ENCODE results near the gene STRADB. TPM values are rescaled to one million over a fixed set of nuclear protein-coding genes. Genes with fewer than 3 reads are reported as not detected.

The STRADB gene
- total and polyA plus RNA-seq, 2 experiments from 2014 or later: 35.9 to 37.1 TPM

DNA sequence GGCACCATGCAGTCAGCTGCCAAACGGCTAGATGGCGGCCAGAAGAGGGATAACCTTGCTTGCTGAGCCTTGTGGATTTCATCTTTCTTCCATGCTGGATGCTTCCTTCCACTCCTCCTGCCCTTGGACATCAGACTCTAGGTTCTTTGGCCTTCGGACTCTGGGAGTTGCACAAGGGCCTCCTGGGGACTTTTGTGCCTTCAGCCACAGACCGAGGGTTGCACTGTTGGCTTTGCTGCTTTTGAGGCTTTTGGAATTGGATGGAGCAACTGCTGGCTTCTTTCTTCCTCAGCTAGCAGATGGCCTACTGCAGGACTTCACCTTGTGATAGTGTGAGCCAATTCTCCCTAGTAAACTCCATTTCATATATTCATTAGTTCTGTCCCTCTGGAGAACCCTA, 31.0 kb downstream of the STRADB start:
- Histone ChIP-seq H3K4me3 (no peak overlapping the region), H2AFZ (no peak overlapping the region), H3K4me2 (no peak overlapping the region), H3F3A (replicated peaks; ENCODE audit: low read depth) (no peaks in the 10 kb centered on the region), H3K27ac (ENCODE audit: low read depth) (no peak overlapping the region), H3K36me3 (ENCODE audit: insufficient read depth) (0 out of 2 replicates have a peak, but pooled peaks cover 3% of the 10 kb centered on the region), H3K27me3 (ENCODE audit: insufficient read depth) (no peaks in the 10 kb centered on the region), H3K9me2 (ENCODE audit: insufficient read depth) (peaks cover 5% of the 10 kb centered on the region; the same call in 1 of the 2 replicates), H3K4me1 (ENCODE audit: insufficient read depth) (no peaks in the 10 kb centered on the region), H3K79me2 (replicated peaks; ENCODE audit: insufficient read depth) (no peaks in the 10 kb centered on the region), H4K20me1 (replicated peaks; ENCODE audit: insufficient read depth) (no peaks in the 10 kb centered on the region)
- ATAC-seq (no peak), DNase-seq (ENCODE audit: low spot score) (no peak)
- Mint-ChIP-seq H3K27me3 (ENCODE audit: insufficient read depth, low read depth, poor library complexity) (peaks cover 6% of the 10 kb centered on the region), H3K4me3 (no peak overlapping the region), H3K27ac (no peak overlapping the region), H3K4me1 (peaks cover 3% of the 10 kb centered on the region), H3K9me3 (peaks cover 9% of the 10 kb centered on the region; the same call in 2 of the 3 replicates), H3K36me3 (ENCODE audit: low read depth) (peaks cover 26% of the 10 kb centered on the region)
- TF ChIP-seq JUNB (IDR thresholded peaks at IDR 0.05; ENCODE audit: unreplicated experiment): no peak
- TF ChIP-seq POLR2AphosphoS5 (IDR thresholded peaks at IDR 0.05; ENCODE audit: low read depth): no peak
- TF ChIP-seq, protein P1, sequence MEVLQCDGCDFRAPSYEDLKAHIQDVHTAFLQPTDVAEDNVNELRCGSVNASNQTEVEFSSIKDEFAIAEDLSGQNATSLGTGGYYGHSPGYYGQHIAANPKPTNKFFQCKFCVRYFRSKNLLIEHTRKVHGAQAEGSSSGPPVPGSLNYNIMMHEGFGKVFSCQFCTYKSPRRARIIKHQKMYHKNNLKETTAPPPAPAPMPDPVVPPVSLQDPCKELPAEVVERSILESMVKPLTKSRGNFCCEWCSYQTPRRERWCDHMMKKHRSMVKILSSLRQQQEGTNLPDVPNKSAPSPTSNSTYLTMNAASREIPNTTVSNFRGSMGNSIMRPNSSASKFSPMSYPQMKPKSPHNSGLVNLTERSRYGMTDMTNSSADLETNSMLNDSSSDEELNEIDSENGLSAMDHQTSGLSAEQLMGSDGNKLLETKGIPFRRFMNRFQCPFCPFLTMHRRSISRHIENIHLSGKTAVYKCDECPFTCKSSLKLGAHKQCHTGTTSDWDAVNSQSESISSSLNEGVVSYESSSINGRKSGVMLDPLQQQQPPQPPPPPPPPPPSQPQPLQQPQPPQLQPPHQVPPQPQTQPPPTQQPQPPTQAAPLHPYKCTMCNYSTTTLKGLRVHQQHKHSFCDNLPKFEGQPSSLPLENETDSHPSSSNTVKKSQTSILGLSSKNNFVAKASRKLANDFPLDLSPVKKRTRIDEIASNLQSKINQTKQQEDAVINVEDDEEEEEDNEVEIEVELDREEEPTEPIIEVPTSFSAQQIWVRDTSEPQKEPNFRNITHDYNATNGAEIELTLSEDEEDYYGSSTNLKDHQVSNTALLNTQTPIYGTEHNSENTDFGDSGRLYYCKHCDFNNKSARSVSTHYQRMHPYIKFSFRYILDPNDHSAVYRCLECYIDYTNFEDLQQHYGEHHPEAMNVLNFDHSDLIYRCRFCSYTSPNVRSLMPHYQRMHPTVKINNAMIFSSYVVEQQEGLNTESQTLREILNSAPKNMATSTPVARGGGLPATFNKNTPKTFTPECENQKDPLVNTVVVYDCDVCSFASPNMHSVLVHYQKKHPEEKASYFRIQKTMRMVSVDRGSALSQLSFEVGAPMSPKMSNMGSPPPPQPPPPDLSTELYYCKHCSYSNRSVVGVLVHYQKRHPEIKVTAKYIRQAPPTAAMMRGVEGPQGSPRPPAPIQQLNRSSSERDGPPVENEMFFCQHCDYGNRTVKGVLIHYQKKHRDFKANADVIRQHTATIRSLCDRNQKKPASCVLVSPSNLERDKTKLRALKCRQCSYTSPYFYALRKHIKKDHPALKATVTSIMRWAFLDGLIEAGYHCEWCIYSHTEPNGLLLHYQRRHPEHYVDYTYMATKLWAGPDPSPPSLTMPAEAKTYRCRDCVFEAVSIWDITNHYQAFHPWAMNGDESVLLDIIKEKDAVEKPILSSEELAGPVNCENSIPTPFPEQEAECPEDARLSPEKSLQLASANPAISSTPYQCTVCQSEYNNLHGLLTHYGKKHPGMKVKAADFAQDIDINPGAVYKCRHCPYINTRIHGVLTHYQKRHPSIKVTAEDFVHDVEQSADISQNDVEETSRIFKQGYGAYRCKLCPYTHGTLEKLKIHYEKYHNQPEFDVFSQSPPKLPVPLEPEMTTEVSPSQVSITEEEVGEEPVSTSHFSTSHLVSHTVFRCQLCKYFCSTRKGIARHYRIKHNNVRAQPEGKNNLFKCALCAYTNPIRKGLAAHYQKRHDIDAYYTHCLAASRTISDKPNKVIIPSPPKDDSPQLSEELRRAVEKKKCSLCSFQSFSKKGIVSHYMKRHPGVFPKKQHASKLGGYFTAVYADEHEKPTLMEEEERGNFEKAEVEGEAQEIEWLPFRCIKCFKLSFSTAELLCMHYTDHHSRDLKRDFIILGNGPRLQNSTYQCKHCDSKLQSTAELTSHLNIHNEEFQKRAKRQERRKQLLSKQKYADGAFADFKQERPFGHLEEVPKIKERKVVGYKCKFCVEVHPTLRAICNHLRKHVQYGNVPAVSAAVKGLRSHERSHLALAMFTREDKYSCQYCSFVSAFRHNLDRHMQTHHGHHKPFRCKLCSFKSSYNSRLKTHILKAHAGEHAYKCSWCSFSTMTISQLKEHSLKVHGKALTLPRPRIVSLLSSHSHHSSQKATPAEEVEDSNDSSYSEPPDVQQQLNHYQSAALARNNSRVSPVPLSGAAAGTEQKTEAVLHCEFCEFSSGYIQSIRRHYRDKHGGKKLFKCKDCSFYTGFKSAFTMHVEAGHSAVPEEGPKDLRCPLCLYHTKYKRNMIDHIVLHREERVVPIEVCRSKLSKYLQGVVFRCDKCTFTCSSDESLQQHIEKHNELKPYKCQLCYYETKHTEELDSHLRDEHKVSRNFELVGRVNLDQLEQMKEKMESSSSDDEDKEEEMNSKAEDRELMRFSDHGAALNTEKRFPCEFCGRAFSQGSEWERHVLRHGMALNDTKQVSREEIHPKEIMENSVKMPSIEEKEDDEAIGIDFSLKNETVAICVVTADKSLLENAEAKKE (CRISPR knock-in tag; IDR thresholded peaks at IDR 0.05): no peak
- no peak for TF ChIP-seq ETS1 (IDR thresholded peaks at IDR 0.05)
- TF ChIP-seq, protein P2, sequence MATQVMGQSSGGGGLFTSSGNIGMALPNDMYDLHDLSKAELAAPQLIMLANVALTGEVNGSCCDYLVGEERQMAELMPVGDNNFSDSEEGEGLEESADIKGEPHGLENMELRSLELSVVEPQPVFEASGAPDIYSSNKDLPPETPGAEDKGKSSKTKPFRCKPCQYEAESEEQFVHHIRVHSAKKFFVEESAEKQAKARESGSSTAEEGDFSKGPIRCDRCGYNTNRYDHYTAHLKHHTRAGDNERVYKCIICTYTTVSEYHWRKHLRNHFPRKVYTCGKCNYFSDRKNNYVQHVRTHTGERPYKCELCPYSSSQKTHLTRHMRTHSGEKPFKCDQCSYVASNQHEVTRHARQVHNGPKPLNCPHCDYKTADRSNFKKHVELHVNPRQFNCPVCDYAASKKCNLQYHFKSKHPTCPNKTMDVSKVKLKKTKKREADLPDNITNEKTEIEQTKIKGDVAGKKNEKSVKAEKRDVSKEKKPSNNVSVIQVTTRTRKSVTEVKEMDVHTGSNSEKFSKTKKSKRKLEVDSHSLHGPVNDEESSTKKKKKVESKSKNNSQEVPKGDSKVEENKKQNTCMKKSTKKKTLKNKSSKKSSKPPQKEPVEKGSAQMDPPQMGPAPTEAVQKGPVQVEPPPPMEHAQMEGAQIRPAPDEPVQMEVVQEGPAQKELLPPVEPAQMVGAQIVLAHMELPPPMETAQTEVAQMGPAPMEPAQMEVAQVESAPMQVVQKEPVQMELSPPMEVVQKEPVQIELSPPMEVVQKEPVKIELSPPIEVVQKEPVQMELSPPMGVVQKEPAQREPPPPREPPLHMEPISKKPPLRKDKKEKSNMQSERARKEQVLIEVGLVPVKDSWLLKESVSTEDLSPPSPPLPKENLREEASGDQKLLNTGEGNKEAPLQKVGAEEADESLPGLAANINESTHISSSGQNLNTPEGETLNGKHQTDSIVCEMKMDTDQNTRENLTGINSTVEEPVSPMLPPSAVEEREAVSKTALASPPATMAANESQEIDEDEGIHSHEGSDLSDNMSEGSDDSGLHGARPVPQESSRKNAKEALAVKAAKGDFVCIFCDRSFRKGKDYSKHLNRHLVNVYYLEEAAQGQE (IDR thresholded peaks at IDR 0.05; ENCODE audit: unreplicated experiment): no peak
- TF ChIP-seq EZH2phosphoT487 (IDR thresholded peaks at IDR 0.05; ENCODE audit: unreplicated experiment): no peak
- TF ChIP-seq STAT1 (IDR thresholded peaks at IDR 0.05; ENCODE audit: unreplicated experiment): no peak
- TF ChIP-seq CREB1 (CRISPR knock-in tag; IDR thresholded peaks at IDR 0.05; ENCODE audit: low read depth): no peak
- no peak for TF ChIP-seq EZH2 (IDR thresholded peaks at IDR 0.05; ENCODE audit: low read depth, unreplicated experiment)
- TF ChIP-seq, protein P3, sequence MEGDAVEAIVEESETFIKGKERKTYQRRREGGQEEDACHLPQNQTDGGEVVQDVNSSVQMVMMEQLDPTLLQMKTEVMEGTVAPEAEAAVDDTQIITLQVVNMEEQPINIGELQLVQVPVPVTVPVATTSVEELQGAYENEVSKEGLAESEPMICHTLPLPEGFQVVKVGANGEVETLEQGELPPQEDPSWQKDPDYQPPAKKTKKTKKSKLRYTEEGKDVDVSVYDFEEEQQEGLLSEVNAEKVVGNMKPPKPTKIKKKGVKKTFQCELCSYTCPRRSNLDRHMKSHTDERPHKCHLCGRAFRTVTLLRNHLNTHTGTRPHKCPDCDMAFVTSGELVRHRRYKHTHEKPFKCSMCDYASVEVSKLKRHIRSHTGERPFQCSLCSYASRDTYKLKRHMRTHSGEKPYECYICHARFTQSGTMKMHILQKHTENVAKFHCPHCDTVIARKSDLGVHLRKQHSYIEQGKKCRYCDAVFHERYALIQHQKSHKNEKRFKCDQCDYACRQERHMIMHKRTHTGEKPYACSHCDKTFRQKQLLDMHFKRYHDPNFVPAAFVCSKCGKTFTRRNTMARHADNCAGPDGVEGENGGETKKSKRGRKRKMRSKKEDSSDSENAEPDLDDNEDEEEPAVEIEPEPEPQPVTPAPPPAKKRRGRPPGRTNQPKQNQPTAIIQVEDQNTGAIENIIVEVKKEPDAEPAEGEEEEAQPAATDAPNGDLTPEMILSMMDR (conservative IDR thresholded peaks at IDR 0.05; ENCODE audit: low read depth in 2 of 2): no peak
- no peak for TF ChIP-seq ZNF114 (CRISPR knock-in tag; IDR thresholded peaks at IDR 0.05)
- no peak for TF ChIP-seq ZNF331 (CRISPR knock-in tag; IDR thresholded peaks at IDR 0.05; ENCODE audit: low read depth)
- TF ChIP-seq NANOG (IDR thresholded peaks at IDR 0.05; ENCODE audit: borderline replicate concordance): no peak
